Lower lobe of right lung (tissue), 2 donors: ENCODE measurements around the gene DUSP8. TPM values are rescaled to one million over a fixed set of nuclear protein-coding genes. Genes with fewer than 3 reads are reported as not detected.
A peak's percentile ranks its signal among the peaks of the same experiment; 100 is the strongest.

Experiments
- ATAC-seq, 2 donors: fragments of 200-7000 bp; cut with Tn5 transposase; one replicate each; pipeline ENCODE4 v1.9.1; 2020 to 2022; ENCODE audit warnings: mild to moderate bottlenecking in 2 of 2, moderate library complexity in 2 of 2
- DNase-seq: peaks from one replicate; pipeline ENCODE4 v3.0.0-alpha.2; 2020
- H3K27ac ChIP-seq: fragments of 200-600 bp; one replicate; pipeline ENCODE4 v1.8.0; 2022
- H3K27me3 ChIP-seq: fragments of 200-600 bp; one replicate; pipeline ENCODE4 v1.8.0; 2022; ENCODE audit warnings: low read depth
- H3K36me3 ChIP-seq: fragments of 200-600 bp; one replicate; pipeline ENCODE4 v1.8.0; 2022; ENCODE audit warnings: mild to moderate bottlenecking
- H3K4me1 ChIP-seq: fragments of 200-600 bp; one replicate; pipeline ENCODE4 v1.8.0; 2022
- H3K4me3 ChIP-seq: fragments of 200-600 bp; one replicate; pipeline ENCODE4 v1.8.0; 2022; ENCODE audit warnings: mild to moderate bottlenecking
- H3K9me3 ChIP-seq: fragments of 200-600 bp; one replicate; pipeline ENCODE4 v1.8.0; 2022
- intact Hi-C: fragments of 100-400 bp; cut with DNase I; formaldehyde crosslinking; loops from one replicate; pipeline ENCODE4 v1.11.0; 2022
- total RNA-seq: library from RNA; stranded (reverse); fragmentation: NEBNext Ultra II Directional; extraction: Animal tissue kit (Norgen Biotek cat#: 25700); gene quantifications from one replicate; pipeline ENCODE4 v1.2.1, GENCODE V29; 2021
- TF ChIP-seq, protein P1 (sequence below): fragments of 200-600 bp; IDR thresholded peaks from one replicate; pipeline ENCODE4 v1.8.0; 2022; ENCODE audit warnings: antibody characterized with exemption, mild to moderate bottlenecking
- donor health status: DM: no; HTN: yes; CAD: no; lungs with severe emphysema.

DUSP8 gene
- total RNA-seq, 1 donor from 2014 or later: 8.9 TPM

DNA sequence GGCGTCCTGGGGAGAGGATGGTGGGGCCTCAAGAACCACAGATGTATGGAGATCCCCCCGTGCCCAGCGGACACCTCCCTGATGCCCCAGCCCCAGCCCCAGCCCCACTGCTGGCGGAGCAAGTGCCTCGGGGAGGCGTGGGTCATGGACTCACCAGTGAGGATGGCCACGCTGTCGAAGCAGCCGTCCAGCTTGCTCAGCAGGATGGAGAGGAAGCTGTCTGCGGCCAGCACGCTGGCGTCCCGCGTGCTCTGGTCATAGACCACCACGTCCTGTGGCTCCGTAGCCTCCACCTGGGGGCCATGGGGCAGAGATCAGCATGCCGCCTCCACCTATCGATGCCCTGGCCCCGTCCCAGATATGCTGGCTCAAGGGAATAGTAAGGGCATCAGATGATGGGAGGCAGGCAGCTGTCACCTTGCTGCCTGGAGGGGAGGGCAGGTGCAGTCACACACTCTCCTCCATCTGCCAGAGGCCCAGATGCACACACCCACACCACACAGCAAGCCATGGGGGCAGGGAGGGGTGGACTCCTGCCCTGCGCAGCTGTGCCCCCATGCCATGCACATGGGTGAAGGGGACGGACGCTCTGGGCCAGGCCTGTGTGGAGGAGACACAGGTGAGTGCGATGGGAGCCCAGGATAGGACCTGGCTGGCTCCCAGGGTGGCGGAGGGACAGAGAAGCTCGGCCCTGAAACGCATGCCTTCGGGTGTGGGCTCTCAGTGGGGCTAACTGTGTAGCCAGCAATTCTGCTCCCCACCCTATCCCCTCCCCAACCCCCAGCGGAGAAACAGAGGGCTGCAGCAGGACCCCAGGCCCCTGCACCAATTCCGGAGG is 8.2 kb downstream of the DUSP8 start:
- Histone ChIP-seq H3K4me3 (no peak overlapping the region), H3K27ac (no peak overlapping the region), H3K27me3 (no peaks in the 10 kb centered on the region), H3K36me3 (peaks cover 9% of the 10 kb centered on the region), H3K4me1 (peaks cover 13% of the 10 kb centered on the region), H3K9me3 (no peaks in the 10 kb centered on the region)
- intact Hi-C loops: no loop called here
- no peak for DNase-seq
- no peak for ATAC-seq
- TF ChIP-seq, protein P1, sequence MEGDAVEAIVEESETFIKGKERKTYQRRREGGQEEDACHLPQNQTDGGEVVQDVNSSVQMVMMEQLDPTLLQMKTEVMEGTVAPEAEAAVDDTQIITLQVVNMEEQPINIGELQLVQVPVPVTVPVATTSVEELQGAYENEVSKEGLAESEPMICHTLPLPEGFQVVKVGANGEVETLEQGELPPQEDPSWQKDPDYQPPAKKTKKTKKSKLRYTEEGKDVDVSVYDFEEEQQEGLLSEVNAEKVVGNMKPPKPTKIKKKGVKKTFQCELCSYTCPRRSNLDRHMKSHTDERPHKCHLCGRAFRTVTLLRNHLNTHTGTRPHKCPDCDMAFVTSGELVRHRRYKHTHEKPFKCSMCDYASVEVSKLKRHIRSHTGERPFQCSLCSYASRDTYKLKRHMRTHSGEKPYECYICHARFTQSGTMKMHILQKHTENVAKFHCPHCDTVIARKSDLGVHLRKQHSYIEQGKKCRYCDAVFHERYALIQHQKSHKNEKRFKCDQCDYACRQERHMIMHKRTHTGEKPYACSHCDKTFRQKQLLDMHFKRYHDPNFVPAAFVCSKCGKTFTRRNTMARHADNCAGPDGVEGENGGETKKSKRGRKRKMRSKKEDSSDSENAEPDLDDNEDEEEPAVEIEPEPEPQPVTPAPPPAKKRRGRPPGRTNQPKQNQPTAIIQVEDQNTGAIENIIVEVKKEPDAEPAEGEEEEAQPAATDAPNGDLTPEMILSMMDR: no peak

DNA sequence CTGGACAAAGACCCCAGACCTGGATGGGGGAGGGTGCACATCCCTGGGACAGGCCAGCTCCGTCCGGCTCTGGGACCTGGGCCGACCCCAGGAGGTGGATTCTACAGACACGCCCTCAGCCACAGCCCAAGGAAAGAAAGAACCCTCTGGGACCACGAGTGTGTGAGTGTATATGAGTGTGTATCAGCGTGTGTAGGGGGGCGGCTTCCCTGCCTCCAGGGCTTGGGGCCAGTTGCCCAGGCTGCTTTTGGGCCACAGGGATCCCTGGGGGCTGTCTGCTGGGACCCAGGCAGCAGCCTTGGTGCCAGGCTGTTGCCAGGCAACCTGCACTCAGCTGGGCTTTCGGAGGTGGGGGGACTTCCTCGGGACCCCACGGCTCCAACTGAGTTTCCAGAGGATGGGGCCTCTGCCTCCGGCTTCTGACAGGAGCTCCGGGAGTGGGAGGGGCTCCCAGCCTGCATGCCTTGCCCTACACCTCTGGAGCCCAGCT is 8.9 kb downstream of the DUSP8 start:
- no peak overlapping the region for H3K27ac ChIP-seq
- no peak overlapping the region for H3K4me3 ChIP-seq
- intact Hi-C loops: no loop called here
- ATAC-seq (no peak), DNase-seq (no peak)
- peaks cover 20% of the 10 kb centered on the region for H3K4me1 ChIP-seq
- peaks cover 9% of the 10 kb centered on the region for H3K36me3 ChIP-seq
- TF ChIP-seq, protein P1: no peak
- no peaks in the 10 kb centered on the region for H3K9me3 ChIP-seq
- H3K27me3 ChIP-seq: no peaks in the 10 kb centered on the region

DNA sequence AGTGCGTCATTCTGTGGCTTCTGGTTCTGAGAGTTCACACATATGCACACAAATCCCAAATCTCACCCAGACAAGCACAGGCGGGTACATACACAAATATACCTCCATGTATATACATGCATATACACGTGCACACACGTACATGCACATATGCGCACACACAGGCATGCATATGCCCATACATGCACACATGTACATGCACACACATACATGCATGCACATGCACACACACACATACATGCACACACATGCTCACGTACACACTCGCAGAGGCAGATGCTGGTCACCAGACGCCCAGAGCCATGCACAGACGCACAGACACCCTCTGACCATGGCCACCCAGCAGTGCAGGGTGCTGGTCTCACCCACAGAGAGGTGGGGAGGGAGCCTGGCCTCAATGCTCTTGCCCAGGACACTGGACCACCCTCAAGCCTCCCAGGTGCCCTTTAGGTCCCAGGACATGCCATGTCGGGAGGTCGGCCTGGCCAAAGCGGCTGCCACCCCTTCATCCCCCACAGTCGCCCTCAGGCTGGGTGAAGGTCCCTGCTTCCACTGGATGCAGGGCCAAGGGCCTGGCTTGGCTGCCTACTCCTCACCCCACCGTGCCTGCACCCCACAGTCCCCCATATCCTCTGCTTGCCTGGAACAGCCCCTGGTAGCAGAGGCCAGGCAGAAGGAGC is 9.5 kb downstream of the DUSP8 start:
- H3K27me3 ChIP-seq: no peaks in the 10 kb centered on the region
- peaks cover 11% of the 10 kb centered on the region for H3K36me3 ChIP-seq
- no peaks in the 10 kb centered on the region for H3K9me3 ChIP-seq
- DNase-seq: peak; percentile 32
- intact Hi-C loops: no loop called here
- TF ChIP-seq, protein P1: no peak
- no peak overlapping the region for H3K27ac ChIP-seq
- ATAC-seq: no peak
- H3K4me1 ChIP-seq: peaks cover 21% of the 10 kb centered on the region
- H3K4me3 ChIP-seq: no peak overlapping the region

DNA sequence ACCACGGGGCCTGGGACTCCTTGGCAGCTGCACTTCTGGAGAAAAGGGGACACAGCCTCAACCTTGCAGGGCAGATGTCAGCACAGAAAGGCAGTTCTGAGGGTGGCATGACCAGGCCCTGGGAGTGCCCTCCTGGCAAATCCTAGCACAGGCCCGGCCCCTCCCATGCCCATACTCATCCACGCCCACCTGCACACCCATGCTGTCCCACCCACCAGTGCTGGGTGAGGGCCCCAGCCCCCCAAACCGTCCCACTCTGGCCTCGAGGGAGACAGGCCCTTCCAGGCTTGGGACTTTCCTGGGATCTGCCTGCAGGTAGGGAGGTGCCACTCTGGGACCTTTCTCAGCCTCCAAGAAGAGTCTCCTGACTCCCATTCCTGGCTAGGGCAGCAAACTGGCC is 10.1 kb downstream of the DUSP8 start:
- H3K27me3 ChIP-seq: no peaks in the 10 kb centered on the region
- peak; percentile 28 for DNase-seq
- intact Hi-C loops: no loop called here

DNA sequence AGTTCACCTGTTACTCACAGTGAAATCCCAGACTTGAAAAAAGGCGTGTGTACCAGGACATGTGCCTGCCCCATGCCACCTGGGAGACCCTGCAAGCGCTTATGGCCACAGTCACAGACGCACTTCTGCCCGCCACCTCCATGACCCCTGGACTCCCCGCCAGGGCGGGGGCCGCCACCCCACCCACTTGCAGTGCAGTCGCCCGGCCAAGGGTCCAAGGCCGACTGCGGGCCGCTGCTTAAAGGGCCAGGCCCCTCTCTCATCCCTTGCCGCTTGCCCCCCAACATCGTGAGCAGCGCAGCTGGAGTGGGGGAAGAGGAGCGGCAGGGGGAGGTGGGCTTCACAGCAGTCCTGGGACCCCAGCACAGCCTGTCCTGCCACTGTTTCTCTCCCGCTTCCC is 10.8 kb downstream of the DUSP8 start:
- intact Hi-C loops: no loop called here
- Histone ChIP-seq H3K4me1 (peaks cover 21% of the 10 kb centered on the region), H3K36me3 (peaks cover 17% of the 10 kb centered on the region), H3K27ac (no peak overlapping the region), H3K9me3 (no peaks in the 10 kb centered on the region), H3K4me3 (no peak overlapping the region), H3K27me3 (no peaks in the 10 kb centered on the region)
- DNase-seq (peak; percentile 29), ATAC-seq (no peak)
- TF ChIP-seq, protein P1: no peak

More for the DNA sequence above, 10.1 kb downstream of the DUSP8 start:
- Histone ChIP-seq H3K4me1 (peaks cover 21% of the 10 kb centered on the region), H3K36me3 (peaks cover 17% of the 10 kb centered on the region), H3K4me3 (no peak overlapping the region), H3K9me3 (no peaks in the 10 kb centered on the region), H3K27ac (no peak overlapping the region)
- no peak for ATAC-seq
- TF ChIP-seq, protein P1: no peak
